ENCODE measurements around the gene RTBDN.
"Not testable (repeated sequence)": the region's sequence is repeated elsewhere in the genome, so short reads cannot be mapped to it uniquely, and the experiment has no call there.

Gene RTBDN

GRCh38 chr19:12858041-12858928 is 23.9 kb upstream of the RTBDN start:
- no peak for TF ChIP-seq CTCF (IDR thresholded peaks at IDR 0.05; ENCODE audit: extremely low read depth, insufficient read depth, missing control alignments)
- no peak for DNase-seq (ENCODE audit: low spot score)
- in situ Hi-C loops (cut with MboI; ENCODE audit: low pct_unique_long_range_greater_than_20kb, low sequenced_read_pairs, unreplicated experiment): no loop called here

- no peak for TF ChIP-seq CTCF (IDR thresholded peaks at IDR 0.05; ENCODE audit: extremely low read depth, insufficient read depth, missing control alignments)
- in situ Hi-C loops (cut with MboI; ENCODE audit: low pct_unique_long_range_greater_than_20kb, low sequenced_read_pairs, unreplicated experiment): no loop called here
- no peak for DNase-seq (ENCODE audit: low spot score)
Measured at GRCh38 chr19:12856653-12857052, 22.3 kb upstream of the RTBDN start.

GRCh38 chr19:12847159-12848139 is 13.1 kb upstream of the RTBDN start:
- TF ChIP-seq CTCF (IDR thresholded peaks at IDR 0.05; ENCODE audit: extremely low read depth, insufficient read depth, missing control alignments): peak; percentile 100
- DNase-seq (ENCODE audit: low spot score): peak; percentile 93
- in situ Hi-C loops (cut with MboI; ENCODE audit: low pct_unique_long_range_greater_than_20kb, low sequenced_read_pairs, unreplicated experiment): loop anchor here (10.0 kb wide), 1 partner anchor 83 kb away; no protein-coding TSS in a partner anchor

GRCh38 chr19:12846613-12847012 is 12.2 kb upstream of the RTBDN start:
- DNase-seq (ENCODE audit: low spot score): not testable (repeated sequence)
- in situ Hi-C loops (cut with MboI; ENCODE audit: low pct_unique_long_range_greater_than_20kb, low sequenced_read_pairs, unreplicated experiment): loop anchor here (10.0 kb wide), 1 partner anchor 82 kb away; no protein-coding TSS in a partner anchor

GRCh38 chr19:12843999-12844732 is 9.8 kb upstream of the RTBDN start:
- TF ChIP-seq CTCF (IDR thresholded peaks at IDR 0.05; ENCODE audit: extremely low read depth, insufficient read depth, missing control alignments): no peak
- in situ Hi-C loops (cut with MboI; ENCODE audit: low pct_unique_long_range_greater_than_20kb, low sequenced_read_pairs, unreplicated experiment): loop anchor here (10.0 kb wide), 1 partner anchor 79 kb away; no protein-coding TSS in a partner anchor
- DNase-seq (ENCODE audit: low spot score): no peak

- in situ Hi-C loops (cut with MboI; ENCODE audit: low pct_unique_long_range_greater_than_20kb, low sequenced_read_pairs, unreplicated experiment): loop anchor here (10.0 kb wide), 1 partner anchor 79 kb away; no protein-coding TSS in a partner anchor
- no peak for DNase-seq (ENCODE audit: low spot score)
- no peak for TF ChIP-seq CTCF (IDR thresholded peaks at IDR 0.05; ENCODE audit: extremely low read depth, insufficient read depth, missing control alignments)
Measured at GRCh38 chr19:12843328-12843727, 8.9 kb upstream of the RTBDN start.
